Neural progenitor cell (in vitro differentiated cells): Measurements from ENCODE around the gene TGFBR3.

Experiments
- EZH2phosphoT487 ChIP-seq: fragments of 200-600 bp; sonication (generic); IDR thresholded peaks from 2 replicates; pipeline ENCODE4 v1.6.1; 2017; ENCODE audit warnings: antibody characterized with exemption
- TF ChIP-seq, protein P1 (sequence below): fragments of 200-600 bp; sonication (generic); IDR thresholded peaks from 2 replicates; pipeline ENCODE4 v1.5.1; 2017; ENCODE audit warnings: antibody characterized with exemption, mild to moderate bottlenecking

DNA sequence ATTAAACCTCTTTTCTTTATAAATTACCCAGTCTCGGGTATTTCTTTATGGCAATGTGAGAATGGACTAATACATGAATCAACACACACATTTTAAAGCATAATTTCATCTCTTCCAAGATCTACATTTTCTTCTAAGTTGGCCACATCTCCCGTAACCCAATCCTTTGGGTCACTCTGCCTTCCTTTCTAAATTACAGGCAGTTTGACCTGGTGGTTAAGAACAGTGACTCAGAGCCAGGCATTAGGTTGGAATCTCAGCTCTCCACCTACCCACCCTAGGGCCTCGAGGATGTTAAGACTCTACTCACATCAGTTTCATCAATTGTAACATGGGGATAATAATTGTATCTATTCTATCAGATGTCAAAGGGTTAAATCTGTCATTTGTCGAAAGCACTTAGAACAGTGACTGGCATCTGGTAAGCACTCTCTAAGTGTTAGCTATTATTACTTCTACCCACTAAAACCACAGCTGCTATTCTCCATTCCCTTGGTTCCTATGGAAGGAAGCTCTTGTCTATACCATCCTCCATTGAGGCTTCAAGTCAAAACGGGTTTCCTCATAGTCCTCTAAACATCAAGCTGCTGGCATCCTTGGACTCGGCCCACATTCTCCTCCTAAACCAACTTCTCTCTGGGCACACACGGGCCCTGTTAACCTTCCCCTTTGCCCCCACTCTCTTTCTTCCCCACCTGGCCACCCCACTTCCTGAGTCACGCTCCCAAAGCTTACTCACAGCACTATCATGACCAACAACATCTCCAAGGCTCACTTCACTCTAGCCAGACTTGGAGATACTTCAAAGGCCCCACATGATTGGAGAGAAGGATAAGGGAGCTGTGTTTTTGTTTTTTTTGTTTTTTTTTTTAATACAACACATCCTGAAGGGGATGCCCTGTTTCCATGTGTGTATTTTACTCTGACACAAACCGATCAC is 116.9 kb downstream of the TGFBR3 start:
- TF ChIP-seq, protein P1, sequence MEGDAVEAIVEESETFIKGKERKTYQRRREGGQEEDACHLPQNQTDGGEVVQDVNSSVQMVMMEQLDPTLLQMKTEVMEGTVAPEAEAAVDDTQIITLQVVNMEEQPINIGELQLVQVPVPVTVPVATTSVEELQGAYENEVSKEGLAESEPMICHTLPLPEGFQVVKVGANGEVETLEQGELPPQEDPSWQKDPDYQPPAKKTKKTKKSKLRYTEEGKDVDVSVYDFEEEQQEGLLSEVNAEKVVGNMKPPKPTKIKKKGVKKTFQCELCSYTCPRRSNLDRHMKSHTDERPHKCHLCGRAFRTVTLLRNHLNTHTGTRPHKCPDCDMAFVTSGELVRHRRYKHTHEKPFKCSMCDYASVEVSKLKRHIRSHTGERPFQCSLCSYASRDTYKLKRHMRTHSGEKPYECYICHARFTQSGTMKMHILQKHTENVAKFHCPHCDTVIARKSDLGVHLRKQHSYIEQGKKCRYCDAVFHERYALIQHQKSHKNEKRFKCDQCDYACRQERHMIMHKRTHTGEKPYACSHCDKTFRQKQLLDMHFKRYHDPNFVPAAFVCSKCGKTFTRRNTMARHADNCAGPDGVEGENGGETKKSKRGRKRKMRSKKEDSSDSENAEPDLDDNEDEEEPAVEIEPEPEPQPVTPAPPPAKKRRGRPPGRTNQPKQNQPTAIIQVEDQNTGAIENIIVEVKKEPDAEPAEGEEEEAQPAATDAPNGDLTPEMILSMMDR: no peak
- TF ChIP-seq EZH2phosphoT487: no peak
